KMS-11 (cell line): ENCODE measurements around the gene DBH.

Experiments used
- H2AFZ ChIP-seq: fragments of 200-600 bp; sonication (generic); 2 replicates; pipeline ENCODE4 v1.6.1; 2016; ENCODE audit warnings: antibody characterized with exemption, mixed run types, low read depth
- H3K27ac ChIP-seq: fragments of 200-600 bp; sonication (generic); 2 replicates; pipeline ENCODE4 v1.6.1; 2016; ENCODE audit warnings: mild to moderate bottlenecking, mixed run types
- H3K27me3 ChIP-seq: fragments of 200-600 bp; sonication (generic); 2 replicates; pipeline ENCODE4 v1.6.1; 2017; ENCODE audit warnings: mild to moderate bottlenecking, low read depth, mixed run types, moderate library complexity; ENCODE audit not compliant: insufficient read depth
- H3K36me3 ChIP-seq: fragments of 200-600 bp; sonication (generic); 2 replicates; pipeline ENCODE4 v1.6.1; 2017; ENCODE audit warnings: mild to moderate bottlenecking, mixed run types; ENCODE audit not compliant: insufficient read depth
- H3K4me1 ChIP-seq: fragments of 200-600 bp; sonication (generic); 2 replicates; pipeline ENCODE4 v1.6.1; 2016; ENCODE audit warnings: mild to moderate bottlenecking, low read depth, mixed run types; ENCODE audit not compliant: poor library complexity, severe bottlenecking
- H3K4me2 ChIP-seq: fragments of 200-600 bp; sonication (generic); 2 replicates; pipeline ENCODE4 v1.7.0; 2016; ENCODE audit warnings: mild to moderate bottlenecking, mixed run types
- H3K4me3 ChIP-seq: fragments of 200-600 bp; sonication (generic); IDR thresholded peaks from 2 replicates; pipeline ENCODE4 v1.6.1; 2017; ENCODE audit warnings: low read depth, low read length, mixed read lengths; ENCODE audit not compliant: insufficient read depth
- H3K79me2 ChIP-seq: fragments of 200-600 bp; sonication (generic); 2 replicates; pipeline ENCODE4 v1.6.1; 2016; ENCODE audit warnings: low read depth, mixed run types; ENCODE audit not compliant: insufficient read depth
- H3K9ac ChIP-seq: fragments of 200-600 bp; sonication (generic); 2 replicates; pipeline ENCODE4 v1.6.1; 2016; ENCODE audit warnings: mild to moderate bottlenecking, mixed run types
- H4K20me1 ChIP-seq: fragments of 200-600 bp; sonication (generic); 2 replicates; pipeline ENCODE4 v1.6.1; 2016; ENCODE audit warnings: mild to moderate bottlenecking, mixed run types; ENCODE audit not compliant: insufficient read depth
- CTCF ChIP-seq: fragments of 200-600 bp; sonication (generic); conservative IDR thresholded peaks from 2 replicates; pipeline ENCODE4 v1.6.1; 2017; ENCODE audit warnings: low read depth, mild to moderate bottlenecking, antibody characterized with exemption, low read length, moderate library complexity, mixed read lengths

The DBH gene

GRCh38 chr9:133605446-133605845 lies 30.7 kb upstream of the DBH start:
- no peak overlapping the region for H3K4me2 ChIP-seq

DNA sequence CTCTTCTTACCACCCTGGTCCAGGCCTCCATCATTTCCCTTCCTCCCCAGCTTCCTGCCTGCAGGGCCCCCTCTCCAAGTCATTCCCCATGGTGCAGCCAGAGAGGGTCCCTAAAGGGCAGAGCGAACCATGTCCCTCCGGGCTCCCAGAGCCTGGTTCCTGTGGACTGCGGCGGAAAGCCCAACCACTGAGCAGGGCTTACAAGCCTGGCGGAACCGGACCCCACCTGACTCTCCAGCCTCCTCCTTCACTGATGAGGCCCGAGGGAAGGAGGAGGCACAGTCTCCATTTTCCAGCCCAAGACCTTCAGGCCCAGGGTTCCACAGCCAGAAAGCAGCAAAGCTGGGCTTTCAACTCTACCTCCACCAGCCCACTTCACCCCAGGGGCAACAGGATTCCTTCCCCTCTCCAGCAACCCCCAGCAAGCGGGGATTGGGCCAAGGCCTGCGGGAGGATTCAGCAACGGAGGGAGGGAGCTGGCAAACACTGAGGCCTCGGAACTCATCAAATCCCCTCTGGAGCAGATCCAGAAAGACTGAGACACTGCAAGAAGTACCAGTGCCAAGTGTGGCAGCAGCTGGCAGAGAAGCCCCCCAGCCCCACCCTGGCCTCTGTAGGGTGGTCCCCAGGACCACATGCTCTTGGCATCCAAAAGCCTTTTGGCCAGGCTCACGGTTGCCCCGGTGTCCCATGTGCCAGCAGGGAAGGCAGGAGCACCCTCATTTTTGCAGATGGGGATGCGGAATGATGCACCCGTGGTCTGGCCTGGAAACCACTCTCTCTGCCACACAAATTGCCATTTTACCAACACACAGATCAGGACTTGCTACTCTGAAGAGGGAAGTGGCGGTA lies 30.1 kb upstream of the DBH start:
- no peak overlapping the region for H3K4me2 ChIP-seq
- no peaks in the 10 kb centered on the region for H3K79me2 ChIP-seq
- TF ChIP-seq CTCF, result no peak
- H4K20me1 ChIP-seq, result no peaks in the 10 kb centered on the region
- H2AFZ ChIP-seq, result no peak overlapping the region
- no peak overlapping the region for H3K4me3 ChIP-seq
- no peaks in the 10 kb centered on the region for H3K4me1 ChIP-seq
- H3K9ac ChIP-seq, result no peak overlapping the region
- H3K27ac ChIP-seq, result no peak overlapping the region
- peaks cover 72% of the 10 kb centered on the region for H3K27me3 ChIP-seq
- no peaks in the 10 kb centered on the region for H3K36me3 ChIP-seq

More at GRCh38 chr9:133605446-133605845, 30.7 kb upstream of the DBH start:
- Histone ChIP-seq H3K4me3 (no peak overlapping the region), H4K20me1 (no peaks in the 10 kb centered on the region), H3K79me2 (no peaks in the 10 kb centered on the region), H3K9ac (no peak overlapping the region), H3K36me3 (no peaks in the 10 kb centered on the region), H3K27me3 (peaks cover 70% of the 10 kb centered on the region), H3K27ac (no peak overlapping the region), H2AFZ (no peak overlapping the region), H3K4me1 (no peaks in the 10 kb centered on the region)
- no peak for TF ChIP-seq CTCF

DNA sequence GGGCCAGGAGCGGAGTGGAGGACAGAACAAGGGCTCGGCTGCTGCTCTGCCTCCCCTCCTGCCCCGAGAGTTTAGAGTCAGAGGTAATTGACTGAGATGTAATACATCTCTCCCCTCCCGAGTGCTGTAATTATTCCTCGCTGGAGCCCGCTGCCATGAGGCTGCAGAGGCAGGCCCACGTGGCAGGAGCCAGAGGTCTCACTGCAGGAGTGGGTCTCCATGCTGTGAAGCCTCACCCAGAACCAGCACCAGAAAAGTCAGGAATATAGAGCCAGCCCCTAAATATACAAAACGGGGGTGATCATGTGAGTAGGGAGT lies 29.5 kb upstream of the DBH start:
- no peak overlapping the region for H3K4me2 ChIP-seq
- H3K9ac ChIP-seq, result no peak overlapping the region
- H3K79me2 ChIP-seq, result no peaks in the 10 kb centered on the region
- no peaks in the 10 kb centered on the region for H4K20me1 ChIP-seq
- H3K27ac ChIP-seq, result no peak overlapping the region
- no peak overlapping the region for H2AFZ ChIP-seq
- H3K36me3 ChIP-seq, result no peaks in the 10 kb centered on the region
- H3K4me1 ChIP-seq, result no peaks in the 10 kb centered on the region
- H3K27me3 ChIP-seq, result peaks cover 74% of the 10 kb centered on the region
- no peak overlapping the region for H3K4me3 ChIP-seq
- no peak for TF ChIP-seq CTCF

DNA sequence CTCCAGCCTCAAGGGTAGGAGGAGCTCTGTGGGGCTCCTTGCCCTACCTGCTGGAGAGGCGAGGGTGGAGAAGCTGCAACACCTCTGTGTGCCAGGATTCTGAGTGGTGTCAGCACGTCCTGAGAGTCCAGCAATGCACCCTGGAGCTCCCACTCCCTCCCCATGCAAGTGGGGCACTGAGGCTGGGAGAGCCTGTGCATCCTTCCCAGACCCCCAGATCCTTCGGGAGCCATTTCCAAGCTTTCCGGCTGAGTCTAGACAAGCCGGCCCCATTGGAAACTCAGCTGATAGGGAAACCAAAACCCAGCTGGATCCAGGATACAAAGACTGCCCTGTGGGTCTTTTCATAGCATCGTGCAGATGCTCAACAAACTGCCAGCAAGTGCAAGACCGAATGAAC lies 28.8 kb upstream of the DBH start:
- Histone ChIP-seq H3K27me3 (peaks cover 77% of the 10 kb centered on the region), H3K79me2 (no peaks in the 10 kb centered on the region), H4K20me1 (no peaks in the 10 kb centered on the region), H3K9ac (no peak overlapping the region), H2AFZ (no peak overlapping the region), H3K4me2 (no peak overlapping the region), H3K4me1 (no peaks in the 10 kb centered on the region), H3K4me3 (no peak overlapping the region), H3K36me3 (no peaks in the 10 kb centered on the region), H3K27ac (no peak overlapping the region)
- no peak for TF ChIP-seq CTCF
